K562 (cell line): Measurements from ENCODE around the gene ANKRD10. TPM values are rescaled to one million over a fixed set of nuclear protein-coding genes. Genes with fewer than 3 reads are reported as not detected.

Experiments used
- CHD1 ChIP-seq: fragments of 200-600 bp; sonication (generic); IDR thresholded peaks from one replicate; pipeline ENCODE4 v1.6.1; 2012; ENCODE audit warnings: mild to moderate bottlenecking, moderate library complexity, low read length, inconsistent platforms
- CSDE1 ChIP-seq, 2 experiments: fragments of 450-650 bp; IDR thresholded peaks; 2 replicates each; pipeline ENCODE4 v1.6.1; 2016; ENCODE audit warnings: mild to moderate bottlenecking in 1 of 2
- EP300 ChIP-seq: IDR thresholded peaks from 2 replicates; pipeline ENCODE4 v1.6.1; 2012; ENCODE audit warnings: low read length, improper control_type of control experiment
- ESRRA ChIP-seq: fragments of 450-650 bp; IDR thresholded peaks from 2 replicates; pipeline ENCODE4 v1.6.1; 2014; ENCODE audit warnings: low read depth, mild to moderate bottlenecking, moderate library complexity, borderline replicate concordance
- HEY1 ChIP-seq: fragments of 250-450 bp; sonication (Bioruptor Pico); IDR thresholded peaks from 2 replicates; pipeline ENCODE4 v1.5.0; 2020; ENCODE audit warnings: mild to moderate bottlenecking, moderate library complexity, borderline replicate concordance
- HNRNPK ChIP-seq: fragments of 200-400 bp; formaldehyde crosslinking; IDR thresholded peaks from one replicate; pipeline ENCODE4 v1.6.1; 2018; ENCODE audit warnings: mild to moderate bottlenecking, low read depth, low read length; ENCODE audit not compliant: poor library complexity, severe bottlenecking
- ID3 ChIP-seq, 2 experiments: fragments of 250-450 bp in 1 of 2; fragments of 450-650 bp in 1 of 2; sonication (Bioruptor Pico) in 1 of 2; IDR thresholded peaks; 2 replicates each; pipeline versions ENCODE4 v1.6.1 to v1.8.0; 2016 to 2021; ENCODE audit warnings: mild to moderate bottlenecking in 2 of 2, moderate library complexity in 2 of 2, missing compliant biosample characterization in 1 of 2, missing genetic modification characterization in 1 of 2
- KLF10 ChIP-seq: fragments of 250-450 bp; sonication (Bioruptor Pico); IDR thresholded peaks from 2 replicates; pipeline ENCODE4 v1.6.1; 2021; ENCODE audit warnings: matching md5 sums
- NCOA2 ChIP-seq, 2 experiments: fragments of 450-650 bp; IDR thresholded peaks; 2 replicates each; pipeline ENCODE4 v1.6.1; 2018; ENCODE audit warnings: mild to moderate bottlenecking in 2 of 2, moderate library complexity in 1 of 2; ENCODE audit not compliant: partially characterized antibody in 2 of 2
- NEUROD1 ChIP-seq: fragments of 150-350 bp; IDR thresholded peaks from 2 replicates; pipeline ENCODE4 v1.6.1; 2014; ENCODE audit warnings: borderline replicate concordance, low read length, low read depth; ENCODE audit not compliant: partially characterized antibody
- NR2F6 ChIP-seq: fragments of 450-650 bp; formaldehyde crosslinking; IDR thresholded peaks from 2 replicates; pipeline ENCODE4 v1.4.0; 2020; ENCODE audit warnings: mild to moderate bottlenecking
- U2AF1 ChIP-seq: fragments of 200-400 bp; formaldehyde crosslinking; optimal IDR thresholded peaks from 2 replicates; pipeline ENCODE3; 2017; ENCODE audit warnings: mild to moderate bottlenecking, low read depth, low read length, moderate library complexity
- ZNF507 ChIP-seq: conservative IDR thresholded peaks from 2 replicates; pipeline ENCODE4 v1.6.1; 2017; ENCODE audit warnings: missing genetic modification characterization, missing compliant biosample characterization
- ZNF609 ChIP-seq: sonication (generic); formaldehyde crosslinking; IDR thresholded peaks from 2 replicates; pipeline ENCODE4 v1.8.1; 2023; ENCODE audit warnings: missing genetic modification reagents, mild to moderate bottlenecking, borderline replicate concordance
- polyA plus RNA-seq, 8 experiments: library from polyadenylated mRNA; depleted of rRNA in 4 of 8; stranded (reverse) in 5 of 8; unstranded in 3 of 8; fragments of >200 nt; fragmentation: Nextera tagmentation in 2 of 8; fragmentation: Illumina TruSeq in 1 of 8; extraction: Ambion mirVana in 2 of 8; extraction: Trizol in 1 of 8; gene quantifications; 2 replicates each; pipeline versions ENCODE4 v1.2.1 to v1.2.3, GENCODE V29; 2011 to 2014; ENCODE audit warnings: inconsistent platforms in 1 of 8, missing spikeins in 1 of 8
- total RNA-seq, 7 experiments: library from RNA; depleted of rRNA in 6 of 7; stranded (reverse); fragments of >200 nt in 6 of 7; fragmentation: Illumina TruSeq in 2 of 7; extraction: Trizol in 2 of 7; gene quantifications; 2 replicates each; pipeline versions ENCODE4 v1.2.1 to v1.2.3, GENCODE V29; 2011 to 2021; ENCODE audit warnings: low replicate concordance in 1 of 7
- TF ChIP-seq, protein P1 (sequence below): sonication (generic); formaldehyde crosslinking; IDR thresholded peaks from 2 replicates; pipeline ENCODE4 v1.4.0; 2020; ENCODE audit warnings: mild to moderate bottlenecking, missing genetic modification reagents
- TF ChIP-seq, protein P2 (sequence below): fragments of 250-450 bp; sonication (Bioruptor Pico); IDR thresholded peaks from 2 replicates; pipeline ENCODE4 v1.8.0; 2021; ENCODE audit warnings: moderate library complexity, mild to moderate bottlenecking, inconsistent platforms
- TF ChIP-seq, protein P3 (sequence below): sonication (generic); formaldehyde crosslinking; IDR thresholded peaks from 2 replicates; pipeline ENCODE4 v1.8.1; 2023; ENCODE audit warnings: mild to moderate bottlenecking, missing genetic modification reagents

Gene ANKRD10
- total and polyA plus RNA-seq, 9 of the 15 experiments (the other 6 are each of a cell fraction or from before 2014, with no cell fraction given) = 21.7 to 183 (median 45.0) TPM

GRCh38 chr13:110914331-110915056 lies 375 bp downstream of the ANKRD10 start (continued):
- no peak for TF ChIP-seq ZNF609 (CRISPR knock-in tag)
- TF ChIP-seq, protein P1, sequence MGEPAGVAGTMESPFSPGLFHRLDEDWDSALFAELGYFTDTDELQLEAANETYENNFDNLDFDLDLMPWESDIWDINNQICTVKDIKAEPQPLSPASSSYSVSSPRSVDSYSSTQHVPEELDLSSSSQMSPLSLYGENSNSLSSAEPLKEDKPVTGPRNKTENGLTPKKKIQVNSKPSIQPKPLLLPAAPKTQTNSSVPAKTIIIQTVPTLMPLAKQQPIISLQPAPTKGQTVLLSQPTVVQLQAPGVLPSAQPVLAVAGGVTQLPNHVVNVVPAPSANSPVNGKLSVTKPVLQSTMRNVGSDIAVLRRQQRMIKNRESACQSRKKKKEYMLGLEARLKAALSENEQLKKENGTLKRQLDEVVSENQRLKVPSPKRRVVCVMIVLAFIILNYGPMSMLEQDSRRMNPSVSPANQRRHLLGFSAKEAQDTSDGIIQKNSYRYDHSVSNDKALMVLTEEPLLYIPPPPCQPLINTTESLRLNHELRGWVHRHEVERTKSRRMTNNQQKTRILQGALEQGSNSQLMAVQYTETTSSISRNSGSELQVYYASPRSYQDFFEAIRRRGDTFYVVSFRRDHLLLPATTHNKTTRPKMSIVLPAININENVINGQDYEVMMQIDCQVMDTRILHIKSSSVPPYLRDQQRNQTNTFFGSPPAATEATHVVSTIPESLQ (CRISPR knock-in tag) = no peak
- TF ChIP-seq U2AF1 = peak; percentile 48
- TF ChIP-seq, protein P2, sequence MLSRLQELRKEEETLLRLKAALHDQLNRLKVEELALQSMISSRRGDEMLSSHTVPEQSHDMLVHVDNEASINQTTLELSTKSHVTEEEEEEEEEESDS (CRISPR knock-in tag) = no peak
- TF ChIP-seq CSDE1 (IDR thresholded peaks at IDR 0.05) = no peak; a peak in 1 of 4 replicates
- TF ChIP-seq, protein P3, sequence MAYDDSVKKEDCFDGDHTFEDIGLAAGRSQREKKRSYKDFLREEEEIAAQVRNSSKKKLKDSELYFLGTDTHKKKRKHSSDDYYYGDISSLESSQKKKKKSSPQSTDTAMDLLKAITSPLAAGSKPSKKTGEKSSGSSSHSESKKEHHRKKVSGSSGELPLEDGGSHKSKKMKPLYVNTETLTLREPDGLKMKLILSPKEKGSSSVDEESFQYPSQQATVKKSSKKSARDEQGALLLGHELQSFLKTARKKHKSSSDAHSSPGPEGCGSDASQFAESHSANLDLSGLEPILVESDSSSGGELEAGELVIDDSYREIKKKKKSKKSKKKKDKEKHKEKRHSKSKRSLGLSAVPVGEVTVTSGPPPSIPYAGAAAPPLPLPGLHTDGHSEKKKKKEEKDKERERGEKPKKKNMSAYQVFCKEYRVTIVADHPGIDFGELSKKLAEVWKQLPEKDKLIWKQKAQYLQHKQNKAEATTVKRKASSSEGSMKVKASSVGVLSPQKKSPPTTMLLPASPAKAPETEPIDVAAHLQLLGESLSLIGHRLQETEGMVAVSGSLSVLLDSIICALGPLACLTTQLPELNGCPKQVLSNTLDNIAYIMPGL (CRISPR knock-in tag) = no peak
- no peak for TF ChIP-seq KLF10
- TF ChIP-seq ESRRA = no peak
- TF ChIP-seq HEY1 (CRISPR knock-in tag) = no peak
- no peak for TF ChIP-seq NCOA2 (IDR thresholded peaks at IDR 0.05; ENCODE audit: partially characterized antibody in 2 of 2)
- no peak for TF ChIP-seq HNRNPK
- TF ChIP-seq EP300 = no peak
- no peak for TF ChIP-seq ZNF507
- no peak for TF ChIP-seq CHD1
- TF ChIP-seq ID3 (CRISPR knock-in tag; IDR thresholded peaks at IDR 0.05) = no peak
- no peak for TF ChIP-seq ID3 (tag; IDR thresholded peaks at IDR 0.05)
- TF ChIP-seq NR2F6 (CRISPR knock-in tag) = no peak
- no peak for TF ChIP-seq NEUROD1
